Measurements from ENCODE around the gene EP400. TPM values are rescaled to one million over a fixed set of nuclear protein-coding genes. Genes with fewer than 3 reads are reported as not detected.

The EP400 gene
- total and polyA plus RNA-seq, 2 of the 8 experiments (the other 6 are each of a cell fraction or from before 2014, with no cell fraction given): 13.1 to 69.7 TPM

- TF ChIP-seq CHD7 (IDR thresholded peaks at IDR 0.05; ENCODE audit: insufficient replicate concordance, low read length) (no peak), ATF3 (IDR thresholded peaks at IDR 0.05; ENCODE audit: insufficient read depth, low read depth, low read length) (no peak), SP1 (IDR thresholded peaks at IDR 0.05; ENCODE audit: low read depth, low read length) (no peak), POU5F1 (IDR thresholded peaks at IDR 0.05; ENCODE audit: low read depth, low read length) (no peak)
Measured at GRCh38 chr12:132115500-132115899, 165.8 kb downstream of the EP400 start (continued).

Data from H1 (cell line).